ENCODE results near the gene A1BG.

The A1BG gene

DNA sequence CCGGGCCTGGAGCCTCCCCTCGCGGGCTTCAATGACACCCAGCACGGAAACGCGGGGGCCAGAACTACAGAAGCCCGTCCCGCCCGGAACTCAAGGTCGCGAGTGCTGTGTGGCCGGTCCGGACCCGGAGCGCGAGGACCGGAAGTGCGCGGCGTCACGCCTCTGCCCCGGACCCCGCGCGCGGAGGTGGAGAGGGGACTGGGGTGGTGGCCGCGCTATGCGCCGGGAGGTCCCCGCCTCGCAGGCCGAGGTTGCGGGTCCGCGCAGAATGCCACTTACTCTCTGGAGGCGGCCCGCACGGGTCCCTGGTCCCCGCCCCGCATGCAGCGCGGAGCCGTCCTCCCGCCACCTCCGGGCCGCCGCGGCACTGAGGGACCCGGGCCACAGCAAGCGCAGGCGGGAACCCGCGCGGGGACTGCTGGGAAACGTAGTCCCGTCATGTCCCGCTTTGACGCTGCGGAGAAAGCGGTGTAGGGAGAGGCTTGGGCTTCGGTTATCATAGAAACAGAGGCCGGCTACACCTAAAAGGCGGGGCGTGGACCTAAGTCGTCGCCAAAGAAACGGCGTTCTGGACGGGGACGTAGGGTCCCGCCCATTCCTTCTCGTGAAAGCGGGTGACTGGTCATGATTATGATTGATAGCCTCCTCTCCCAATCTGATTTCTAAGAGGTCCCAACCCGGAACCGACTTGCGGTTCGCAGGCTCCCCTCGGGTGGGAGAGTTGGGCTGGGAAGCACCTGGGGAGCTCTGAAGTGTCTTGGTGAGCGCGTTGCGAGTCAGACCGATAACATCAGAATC lies 27.6 kb upstream of the A1BG start, which contains the start of gene ZNF837 (continued):
- TF ChIP-seq, protein P1, sequence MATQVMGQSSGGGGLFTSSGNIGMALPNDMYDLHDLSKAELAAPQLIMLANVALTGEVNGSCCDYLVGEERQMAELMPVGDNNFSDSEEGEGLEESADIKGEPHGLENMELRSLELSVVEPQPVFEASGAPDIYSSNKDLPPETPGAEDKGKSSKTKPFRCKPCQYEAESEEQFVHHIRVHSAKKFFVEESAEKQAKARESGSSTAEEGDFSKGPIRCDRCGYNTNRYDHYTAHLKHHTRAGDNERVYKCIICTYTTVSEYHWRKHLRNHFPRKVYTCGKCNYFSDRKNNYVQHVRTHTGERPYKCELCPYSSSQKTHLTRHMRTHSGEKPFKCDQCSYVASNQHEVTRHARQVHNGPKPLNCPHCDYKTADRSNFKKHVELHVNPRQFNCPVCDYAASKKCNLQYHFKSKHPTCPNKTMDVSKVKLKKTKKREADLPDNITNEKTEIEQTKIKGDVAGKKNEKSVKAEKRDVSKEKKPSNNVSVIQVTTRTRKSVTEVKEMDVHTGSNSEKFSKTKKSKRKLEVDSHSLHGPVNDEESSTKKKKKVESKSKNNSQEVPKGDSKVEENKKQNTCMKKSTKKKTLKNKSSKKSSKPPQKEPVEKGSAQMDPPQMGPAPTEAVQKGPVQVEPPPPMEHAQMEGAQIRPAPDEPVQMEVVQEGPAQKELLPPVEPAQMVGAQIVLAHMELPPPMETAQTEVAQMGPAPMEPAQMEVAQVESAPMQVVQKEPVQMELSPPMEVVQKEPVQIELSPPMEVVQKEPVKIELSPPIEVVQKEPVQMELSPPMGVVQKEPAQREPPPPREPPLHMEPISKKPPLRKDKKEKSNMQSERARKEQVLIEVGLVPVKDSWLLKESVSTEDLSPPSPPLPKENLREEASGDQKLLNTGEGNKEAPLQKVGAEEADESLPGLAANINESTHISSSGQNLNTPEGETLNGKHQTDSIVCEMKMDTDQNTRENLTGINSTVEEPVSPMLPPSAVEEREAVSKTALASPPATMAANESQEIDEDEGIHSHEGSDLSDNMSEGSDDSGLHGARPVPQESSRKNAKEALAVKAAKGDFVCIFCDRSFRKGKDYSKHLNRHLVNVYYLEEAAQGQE (tag by site-specific recombination; IDR thresholded peaks at IDR 0.05) = 0 out of 2 replicates have a peak, but pooled peaks have one; percentile 35
- TF ChIP-seq, protein P2, sequence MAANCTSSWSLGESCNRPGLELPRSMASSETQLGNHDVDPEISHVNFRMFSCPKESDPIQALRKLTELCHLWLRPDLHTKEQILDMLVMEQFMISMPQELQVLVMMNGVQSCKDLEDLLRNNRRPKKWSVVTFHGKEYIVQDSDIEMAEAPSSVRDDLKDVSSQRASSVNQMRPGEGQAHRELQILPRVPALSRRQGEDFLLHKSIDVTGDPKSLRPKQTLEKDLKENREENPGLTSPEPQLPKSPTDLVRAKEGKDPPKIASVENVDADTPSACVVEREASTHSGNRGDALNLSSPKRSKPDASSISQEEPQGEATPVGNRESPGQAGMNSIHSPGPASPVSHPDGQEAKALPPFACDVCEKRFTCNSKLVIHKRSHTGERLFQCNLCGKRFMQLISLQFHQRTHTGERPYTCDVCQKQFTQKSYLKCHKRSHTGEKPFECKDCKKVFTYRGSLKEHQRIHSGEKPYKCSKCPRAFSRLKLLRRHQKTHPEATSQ (tag by site-specific recombination; IDR thresholded peaks at IDR 0.05) = peak; percentile 97
- TF ChIP-seq, protein P3, sequence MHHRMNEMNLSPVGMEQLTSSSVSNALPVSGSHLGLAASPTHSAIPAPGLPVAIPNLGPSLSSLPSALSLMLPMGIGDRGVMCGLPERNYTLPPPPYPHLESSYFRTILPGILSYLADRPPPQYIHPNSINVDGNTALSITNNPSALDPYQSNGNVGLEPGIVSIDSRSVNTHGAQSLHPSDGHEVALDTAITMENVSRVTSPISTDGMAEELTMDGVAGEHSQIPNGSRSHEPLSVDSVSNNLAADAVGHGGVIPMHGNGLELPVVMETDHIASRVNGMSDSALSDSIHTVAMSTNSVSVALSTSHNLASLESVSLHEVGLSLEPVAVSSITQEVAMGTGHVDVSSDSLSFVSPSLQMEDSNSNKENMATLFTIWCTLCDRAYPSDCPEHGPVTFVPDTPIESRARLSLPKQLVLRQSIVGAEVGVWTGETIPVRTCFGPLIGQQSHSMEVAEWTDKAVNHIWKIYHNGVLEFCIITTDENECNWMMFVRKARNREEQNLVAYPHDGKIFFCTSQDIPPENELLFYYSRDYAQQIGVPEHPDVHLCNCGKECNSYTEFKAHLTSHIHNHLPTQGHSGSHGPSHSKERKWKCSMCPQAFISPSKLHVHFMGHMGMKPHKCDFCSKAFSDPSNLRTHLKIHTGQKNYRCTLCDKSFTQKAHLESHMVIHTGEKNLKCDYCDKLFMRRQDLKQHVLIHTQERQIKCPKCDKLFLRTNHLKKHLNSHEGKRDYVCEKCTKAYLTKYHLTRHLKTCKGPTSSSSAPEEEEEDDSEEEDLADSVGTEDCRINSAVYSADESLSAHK (tag by site-specific recombination; IDR thresholded peaks at IDR 0.05) = peak; percentile 86
- TF ChIP-seq, protein P4, sequence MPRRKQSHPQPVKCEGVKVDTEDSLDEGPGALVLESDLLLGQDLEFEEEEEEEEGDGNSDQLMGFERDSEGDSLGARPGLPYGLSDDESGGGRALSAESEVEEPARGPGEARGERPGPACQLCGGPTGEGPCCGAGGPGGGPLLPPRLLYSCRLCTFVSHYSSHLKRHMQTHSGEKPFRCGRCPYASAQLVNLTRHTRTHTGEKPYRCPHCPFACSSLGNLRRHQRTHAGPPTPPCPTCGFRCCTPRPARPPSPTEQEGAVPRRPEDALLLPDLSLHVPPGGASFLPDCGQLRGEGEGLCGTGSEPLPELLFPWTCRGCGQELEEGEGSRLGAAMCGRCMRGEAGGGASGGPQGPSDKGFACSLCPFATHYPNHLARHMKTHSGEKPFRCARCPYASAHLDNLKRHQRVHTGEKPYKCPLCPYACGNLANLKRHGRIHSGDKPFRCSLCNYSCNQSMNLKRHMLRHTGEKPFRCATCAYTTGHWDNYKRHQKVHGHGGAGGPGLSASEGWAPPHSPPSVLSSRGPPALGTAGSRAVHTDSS (tag by site-specific recombination; IDR thresholded peaks at IDR 0.05) = peak; percentile 55; the same call in 1 of the 2 replicates
- no peak for TF ChIP-seq ZNF157 (tag by site-specific recombination; IDR thresholded peaks at IDR 0.05)
- TF ChIP-seq ZNF366 (tag by site-specific recombination; conservative IDR thresholded peaks at IDR 0.05) = no peak
- TF ChIP-seq KLF7 (tag by site-specific recombination; IDR thresholded peaks at IDR 0.05; ENCODE audit: borderline replicate concordance) = peak; percentile 91; the same call in 1 of the 2 replicates
- TF ChIP-seq ZNF629 (tag by site-specific recombination; IDR thresholded peaks at IDR 0.05) = peak; percentile 77
- TF ChIP-seq ZNF785 (tag by site-specific recombination; IDR thresholded peaks at IDR 0.05) = peak; percentile 90
- TF ChIP-seq ZBTB21 (tag by site-specific recombination; IDR thresholded peaks at IDR 0.05) = peak; percentile 69; the same call in 1 of the 2 replicates
- TF ChIP-seq, protein P5, sequence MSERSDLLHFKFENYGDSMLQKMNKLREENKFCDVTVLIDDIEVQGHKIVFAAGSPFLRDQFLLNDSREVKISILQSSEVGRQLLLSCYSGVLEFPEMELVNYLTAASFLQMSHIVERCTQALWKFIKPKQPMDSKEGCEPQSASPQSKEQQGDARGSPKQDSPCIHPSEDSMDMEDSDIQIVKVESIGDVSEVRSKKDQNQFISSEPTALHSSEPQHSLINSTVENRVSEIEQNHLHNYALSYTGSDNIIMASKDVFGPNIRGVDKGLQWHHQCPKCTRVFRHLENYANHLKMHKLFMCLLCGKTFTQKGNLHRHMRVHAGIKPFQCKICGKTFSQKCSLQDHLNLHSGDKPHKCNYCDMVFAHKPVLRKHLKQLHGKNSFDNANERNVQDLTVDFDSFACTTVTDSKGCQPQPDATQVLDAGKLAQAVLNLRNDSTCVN (tag by site-specific recombination; optimal IDR thresholded peaks at IDR 0.05) = peak; percentile 97
- TF ChIP-seq, protein P6, sequence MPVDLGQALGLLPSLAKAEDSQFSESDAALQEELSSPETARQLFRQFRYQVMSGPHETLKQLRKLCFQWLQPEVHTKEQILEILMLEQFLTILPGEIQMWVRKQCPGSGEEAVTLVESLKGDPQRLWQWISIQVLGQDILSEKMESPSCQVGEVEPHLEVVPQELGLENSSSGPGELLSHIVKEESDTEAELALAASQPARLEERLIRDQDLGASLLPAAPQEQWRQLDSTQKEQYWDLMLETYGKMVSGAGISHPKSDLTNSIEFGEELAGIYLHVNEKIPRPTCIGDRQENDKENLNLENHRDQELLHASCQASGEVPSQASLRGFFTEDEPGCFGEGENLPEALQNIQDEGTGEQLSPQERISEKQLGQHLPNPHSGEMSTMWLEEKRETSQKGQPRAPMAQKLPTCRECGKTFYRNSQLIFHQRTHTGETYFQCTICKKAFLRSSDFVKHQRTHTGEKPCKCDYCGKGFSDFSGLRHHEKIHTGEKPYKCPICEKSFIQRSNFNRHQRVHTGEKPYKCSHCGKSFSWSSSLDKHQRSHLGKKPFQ (tag by site-specific recombination; IDR thresholded peaks at IDR 0.05) = peak; percentile 56; the same call in 1 of the 2 replicates
- no peak for TF ChIP-seq ZNF529 (tag by site-specific recombination; IDR thresholded peaks at IDR 0.05; ENCODE audit: insufficient replicate concordance)
- no peak for TF ChIP-seq ZNF514 (tag by site-specific recombination; IDR thresholded peaks at IDR 0.05)
- TF ChIP-seq ZNF610 (tag by site-specific recombination; IDR thresholded peaks at IDR 0.05; ENCODE audit: borderline replicate concordance) = peak; percentile 77; the same call in 1 of the 2 replicates
- TF ChIP-seq, protein P7, sequence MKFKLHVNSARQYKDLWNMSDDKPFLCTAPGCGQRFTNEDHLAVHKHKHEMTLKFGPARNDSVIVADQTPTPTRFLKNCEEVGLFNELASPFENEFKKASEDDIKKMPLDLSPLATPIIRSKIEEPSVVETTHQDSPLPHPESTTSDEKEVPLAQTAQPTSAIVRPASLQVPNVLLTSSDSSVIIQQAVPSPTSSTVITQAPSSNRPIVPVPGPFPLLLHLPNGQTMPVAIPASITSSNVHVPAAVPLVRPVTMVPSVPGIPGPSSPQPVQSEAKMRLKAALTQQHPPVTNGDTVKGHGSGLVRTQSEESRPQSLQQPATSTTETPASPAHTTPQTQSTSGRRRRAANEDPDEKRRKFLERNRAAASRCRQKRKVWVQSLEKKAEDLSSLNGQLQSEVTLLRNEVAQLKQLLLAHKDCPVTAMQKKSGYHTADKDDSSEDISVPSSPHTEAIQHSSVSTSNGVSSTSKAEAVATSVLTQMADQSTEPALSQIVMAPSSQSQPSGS (tag by site-specific recombination; IDR thresholded peaks at IDR 0.05; ENCODE audit: low read depth) = no peak
- no peak for TF ChIP-seq ZFP3 (tag by site-specific recombination; IDR thresholded peaks at IDR 0.05; ENCODE audit: low read depth)
- TF ChIP-seq EGR2 (tag by site-specific recombination; IDR thresholded peaks at IDR 0.05; ENCODE audit: low read depth) = peak; percentile 94
- peak; percentile 71; the same call in 1 of the 2 replicates for TF ChIP-seq ZNF768 (tag by site-specific recombination; IDR thresholded peaks at IDR 0.05)
- peak; percentile 70 for TF ChIP-seq ZNF394 (tag by site-specific recombination; IDR thresholded peaks at IDR 0.05; ENCODE audit: borderline replicate concordance)
- TF ChIP-seq, protein P8, sequence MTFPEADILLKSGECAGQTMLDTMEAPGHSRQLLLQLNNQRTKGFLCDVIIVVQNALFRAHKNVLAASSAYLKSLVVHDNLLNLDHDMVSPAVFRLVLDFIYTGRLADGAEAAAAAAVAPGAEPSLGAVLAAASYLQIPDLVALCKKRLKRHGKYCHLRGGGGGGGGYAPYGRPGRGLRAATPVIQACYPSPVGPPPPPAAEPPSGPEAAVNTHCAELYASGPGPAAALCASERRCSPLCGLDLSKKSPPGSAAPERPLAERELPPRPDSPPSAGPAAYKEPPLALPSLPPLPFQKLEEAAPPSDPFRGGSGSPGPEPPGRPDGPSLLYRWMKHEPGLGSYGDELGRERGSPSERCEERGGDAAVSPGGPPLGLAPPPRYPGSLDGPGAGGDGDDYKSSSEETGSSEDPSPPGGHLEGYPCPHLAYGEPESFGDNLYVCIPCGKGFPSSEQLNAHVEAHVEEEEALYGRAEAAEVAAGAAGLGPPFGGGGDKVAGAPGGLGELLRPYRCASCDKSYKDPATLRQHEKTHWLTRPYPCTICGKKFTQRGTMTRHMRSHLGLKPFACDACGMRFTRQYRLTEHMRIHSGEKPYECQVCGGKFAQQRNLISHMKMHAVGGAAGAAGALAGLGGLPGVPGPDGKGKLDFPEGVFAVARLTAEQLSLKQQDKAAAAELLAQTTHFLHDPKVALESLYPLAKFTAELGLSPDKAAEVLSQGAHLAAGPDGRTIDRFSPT (tag by site-specific recombination; IDR thresholded peaks at IDR 0.05) = no peak
- TF ChIP-seq ZNF747 (tag by site-specific recombination; IDR thresholded peaks at IDR 0.05) = no peak

Measured in HEK293 (cell line).